ENCODE results near the gene DNAJC7.

DNA sequence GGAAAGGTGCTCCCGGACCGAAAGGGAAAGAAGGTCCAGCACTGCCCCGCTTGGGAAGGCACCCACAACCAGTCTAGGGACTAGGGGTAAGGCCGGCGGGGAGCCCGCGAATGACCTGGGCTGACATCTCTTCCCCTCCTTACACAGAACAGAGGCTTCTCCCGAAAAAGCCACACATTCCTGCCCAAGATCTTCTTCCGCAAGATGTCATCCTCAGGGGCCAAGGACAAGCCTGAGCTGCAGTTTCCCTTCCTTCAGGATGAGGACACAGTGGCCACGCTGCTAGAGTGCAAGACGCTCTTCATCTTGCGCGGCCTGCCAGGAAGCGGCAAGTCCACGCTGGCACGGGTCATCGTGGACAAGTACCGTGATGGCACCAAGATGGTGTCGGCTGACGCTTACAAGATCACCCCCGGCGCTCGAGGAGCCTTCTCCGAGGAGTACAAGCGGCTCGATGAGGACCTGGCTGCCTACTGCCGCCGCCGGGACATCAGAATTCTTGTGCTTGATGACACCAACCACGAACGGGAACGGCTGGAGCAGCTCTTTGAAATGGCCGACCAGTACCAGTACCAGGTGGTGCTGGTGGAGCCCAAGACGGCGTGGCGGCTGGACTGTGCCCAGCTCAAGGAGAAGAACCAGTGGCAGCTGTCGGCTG, 49.2 kb downstream of the DNAJC7 start:
- TF ChIP-seq, protein P1, sequence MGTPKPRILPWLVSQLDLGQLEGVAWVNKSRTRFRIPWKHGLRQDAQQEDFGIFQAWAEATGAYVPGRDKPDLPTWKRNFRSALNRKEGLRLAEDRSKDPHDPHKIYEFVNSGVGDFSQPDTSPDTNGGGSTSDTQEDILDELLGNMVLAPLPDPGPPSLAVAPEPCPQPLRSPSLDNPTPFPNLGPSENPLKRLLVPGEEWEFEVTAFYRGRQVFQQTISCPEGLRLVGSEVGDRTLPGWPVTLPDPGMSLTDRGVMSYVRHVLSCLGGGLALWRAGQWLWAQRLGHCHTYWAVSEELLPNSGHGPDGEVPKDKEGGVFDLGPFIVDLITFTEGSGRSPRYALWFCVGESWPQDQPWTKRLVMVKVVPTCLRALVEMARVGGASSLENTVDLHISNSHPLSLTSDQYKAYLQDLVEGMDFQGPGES (IDR thresholded peaks at IDR 0.05; ENCODE audit: low read depth, low read length): no peak
- no peak for TF ChIP-seq CTCF (IDR thresholded peaks at IDR 0.05)
- TF ChIP-seq POLR2AphosphoS5 (IDR thresholded peaks at IDR 0.05; ENCODE audit: low read depth, low read length): no peak
- TF ChIP-seq USF1 (IDR thresholded peaks at IDR 0.05; ENCODE audit: borderline replicate concordance, low read depth): no peak
- no peak for TF ChIP-seq NFIC (IDR thresholded peaks at IDR 0.05; ENCODE audit: borderline replicate concordance)
- TF ChIP-seq ELF1 (IDR thresholded peaks at IDR 0.05): no peak
- TF ChIP-seq SMC3 (IDR thresholded peaks at IDR 0.05; ENCODE audit: low read depth, low read length): no peak
- TF ChIP-seq GABPA (IDR thresholded peaks at IDR 0.05; ENCODE audit: low read depth): no peak
- TF ChIP-seq SIN3A (IDR thresholded peaks at IDR 0.05; ENCODE audit: borderline replicate concordance, low read depth, low read length): no peak
- TF ChIP-seq, protein P2, sequence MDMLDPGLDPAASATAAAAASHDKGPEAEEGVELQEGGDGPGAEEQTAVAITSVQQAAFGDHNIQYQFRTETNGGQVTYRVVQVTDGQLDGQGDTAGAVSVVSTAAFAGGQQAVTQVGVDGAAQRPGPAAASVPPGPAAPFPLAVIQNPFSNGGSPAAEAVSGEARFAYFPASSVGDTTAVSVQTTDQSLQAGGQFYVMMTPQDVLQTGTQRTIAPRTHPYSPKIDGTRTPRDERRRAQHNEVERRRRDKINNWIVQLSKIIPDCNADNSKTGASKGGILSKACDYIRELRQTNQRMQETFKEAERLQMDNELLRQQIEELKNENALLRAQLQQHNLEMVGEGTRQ (IDR thresholded peaks at IDR 0.05; ENCODE audit: borderline replicate concordance, low read depth, low read length): no peak
- TF ChIP-seq RCOR1 (IDR thresholded peaks at IDR 0.05; ENCODE audit: low read length): no peak
- no peak for TF ChIP-seq RFX5 (IDR thresholded peaks at IDR 0.05; ENCODE audit: low read length)
- TF ChIP-seq, protein P3, sequence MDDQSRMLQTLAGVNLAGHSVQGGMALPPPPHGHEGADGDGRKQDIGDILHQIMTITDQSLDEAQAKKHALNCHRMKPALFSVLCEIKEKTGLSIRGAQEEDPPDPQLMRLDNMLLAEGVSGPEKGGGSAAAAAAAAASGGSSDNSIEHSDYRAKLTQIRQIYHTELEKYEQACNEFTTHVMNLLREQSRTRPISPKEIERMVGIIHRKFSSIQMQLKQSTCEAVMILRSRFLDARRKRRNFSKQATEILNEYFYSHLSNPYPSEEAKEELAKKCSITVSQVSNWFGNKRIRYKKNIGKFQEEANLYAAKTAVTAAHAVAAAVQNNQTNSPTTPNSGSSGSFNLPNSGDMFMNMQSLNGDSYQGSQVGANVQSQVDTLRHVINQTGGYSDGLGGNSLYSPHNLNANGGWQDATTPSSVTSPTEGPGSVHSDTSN (IDR thresholded peaks at IDR 0.05): no peak
- no peak for TF ChIP-seq TCF12 (IDR thresholded peaks at IDR 0.05)
